GM12878 (cell line): ENCODE data around the gene HERPUD1. TPM values are rescaled to one million over a fixed set of nuclear protein-coding genes. Genes with fewer than 3 reads are reported as not detected.

Source experiments
- ATAC-seq: fragments of 200-7000 bp; cut with Tn5 transposase; 3 replicates; pipeline ENCODE4 v1.9.1; 2020; ENCODE audit warnings: mild to moderate bottlenecking, moderate library complexity
- BruUV-seq: library from RNA; stranded (reverse); fragments of 400-500 nt; replicated peaks from 2 replicates; lab custom pipeline; 2021; lab: Mats Ljungman, UMichigan
- CTCF ChIA-PET: fragments of 300-600 bp; sonication (Branson Sonifier 250); formaldehyde crosslinking; extraction: SDS; loops from one replicate; lab custom pipeline; 2021; ENCODE audit warnings: inconsistent platforms; lab: Yijun Ruan, JAX
- POLR2A ChIA-PET: fragments of 350-600 bp; formaldehyde crosslinking; extraction: SDS; loops from one replicate; lab custom pipeline; 2021; ENCODE audit warnings: inconsistent platforms; lab: Charles Lee
- RAD21 ChIA-PET: fragments of 300-600 bp; sonication (Branson Sonifier 250); formaldehyde crosslinking; loops from one replicate; lab custom pipeline; 2023; ENCODE audit warnings: antibody characterized with exemption; ENCODE audit not compliant: unreplicated experiment; lab: Charles Lee
- SMC1A ChIA-PET: fragments of 300-600 bp; sonication (Branson Sonifier 250); formaldehyde crosslinking; loops from one replicate; lab custom pipeline; 2023; ENCODE audit not compliant: unreplicated experiment, uncharacterized antibody; lab: Charles Lee
- DNase-seq: peaks from one replicate; pipeline ENCODE4 v3.0.0-alpha.2; 2011; ENCODE audit warnings: low read depth, low spot score
- FAIRE-seq: peaks from 3 replicates; lab custom pipeline; 2011; peaks lifted over from hg19 to GRCh38; lab: Jason Lieb, UNC
- H2AFZ ChIP-seq: 2 replicates; pipeline ENCODE4 v1.6.0; 2011; ENCODE audit warnings: low read depth, low read length, control low read depth; ENCODE audit not compliant: control insufficient read depth
- H3K27ac ChIP-seq: 2 replicates; pipeline ENCODE4 v1.5.1; 2011; ENCODE audit warnings: control low read depth; ENCODE audit not compliant: control insufficient read depth, insufficient read depth
- H3K27me3 ChIP-seq, 2 experiments: replicated peaks in 1 of 2; 2 replicates each; pipeline versions ENCODE4 v1.6.0 to v1.6.1; 2011; ENCODE audit warnings: low read length in 1 of 2; ENCODE audit not compliant: control insufficient read depth in 2 of 2, insufficient read depth in 2 of 2
- H3K36me3 ChIP-seq, 2 experiments: 2 replicates each; pipeline ENCODE4 v1.5.1; 2011; ENCODE audit warnings: low read length in 1 of 2; ENCODE audit not compliant: control insufficient read depth in 2 of 2, insufficient read depth in 2 of 2
- H3K4me1 ChIP-seq: 2 replicates; pipeline ENCODE4 v1.6.1; 2011; ENCODE audit warnings: mild to moderate bottlenecking, low read length, moderate library complexity, mixed read lengths; ENCODE audit not compliant: control insufficient read depth, insufficient read depth
- H3K4me2 ChIP-seq: 2 replicates; pipeline ENCODE4 v1.6.0; 2011; ENCODE audit warnings: control low read depth; ENCODE audit not compliant: control insufficient read depth, insufficient read depth
- H3K4me3 ChIP-seq: fragments of 200-600 bp; sonication (generic); 2 replicates; pipeline ENCODE4 v1.5.1; 2016
- H3K79me2 ChIP-seq: 2 replicates; pipeline ENCODE4 v1.6.0; 2011; ENCODE audit warnings: low read length; ENCODE audit not compliant: control insufficient read depth, insufficient read depth
- H3K9ac ChIP-seq: 2 replicates; pipeline ENCODE4 v1.8.0; 2011; ENCODE audit warnings: low read length, control low read depth, mixed read lengths; ENCODE audit not compliant: control insufficient read depth, insufficient read depth
- H3K9me3 ChIP-seq: replicated peaks from 3 replicates; pipeline ENCODE4 v1.5.1; 2011; ENCODE audit warnings: mild to moderate bottlenecking, low read length; ENCODE audit not compliant: control insufficient read depth, insufficient read depth
- H4K20me1 ChIP-seq: 2 replicates; pipeline ENCODE4 v1.6.0; 2011; ENCODE audit not compliant: control insufficient read depth, insufficient read depth
- ATF7 ChIP-seq: fragments of 450-650 bp; IDR thresholded peaks from 2 replicates; pipeline ENCODE4 v1.6.1; 2016; ENCODE audit warnings: low read depth, mild to moderate bottlenecking
- CREM ChIP-seq: IDR thresholded peaks from 2 replicates; pipeline ENCODE4 v1.6.1; 2014; ENCODE audit warnings: antibody characterized with exemption, low read depth
- EZH2 ChIP-seq: IDR thresholded peaks from 2 replicates; pipeline ENCODE4 v1.6.1; 2012; ENCODE audit warnings: low read depth, mild to moderate bottlenecking, control low read depth, inconsistent platforms, low read length, borderline replicate concordance; ENCODE audit not compliant: control insufficient read depth
- HDAC6 ChIP-seq: fragments of 200-600 bp; sonication (generic); IDR thresholded peaks from one replicate; pipeline ENCODE4 v1.8.0; 2017; ENCODE audit warnings: antibody characterized with exemption; ENCODE audit not compliant: unreplicated experiment
- IRF4 ChIP-seq: IDR thresholded peaks from 2 replicates; pipeline ENCODE4 v1.6.1; 2011; ENCODE audit warnings: low read depth, low read length
- KDM1A ChIP-seq: fragments of 200-600 bp; sonication (generic); IDR thresholded peaks from 2 replicates; pipeline ENCODE4 v1.6.1; 2016; ENCODE audit warnings: borderline replicate concordance
- NRF1 ChIP-seq: conservative IDR thresholded peaks from 2 replicates; pipeline ENCODE4 v1.6.1; 2011; ENCODE audit warnings: mild to moderate bottlenecking, low read depth, low read length, improper control_type of control experiment
- PKNOX1 ChIP-seq: fragments of 450-650 bp; IDR thresholded peaks from 2 replicates; pipeline ENCODE4 v1.6.1; 2016; ENCODE audit warnings: mild to moderate bottlenecking
- POU2F2 ChIP-seq: IDR thresholded peaks from 3 replicates; pipeline ENCODE4 v1.6.1; 2011; ENCODE audit warnings: low read depth, mild to moderate bottlenecking, low read length, borderline replicate concordance
- RAD51 ChIP-seq: fragments of 450-650 bp; IDR thresholded peaks from 2 replicates; pipeline ENCODE4 v1.6.1; 2016; ENCODE audit warnings: moderate library complexity, mild to moderate bottlenecking, inconsistent platforms
- SIN3A ChIP-seq: IDR thresholded peaks from 2 replicates; pipeline ENCODE4 v1.6.1; 2012; ENCODE audit warnings: low read depth, low read length, improper control_type of control experiment
- SIX5 ChIP-seq: IDR thresholded peaks from 2 replicates; pipeline ENCODE4 v1.6.1; 2011; ENCODE audit warnings: mild to moderate bottlenecking, low read depth, low read length, moderate library complexity; ENCODE audit not compliant: severe bottlenecking
- STAT3 ChIP-seq: IDR thresholded peaks from 2 replicates; pipeline ENCODE4 v1.6.1; 2011; ENCODE audit warnings: low read depth, low read length, improper control_type of control experiment
- WGBS: methylation state at CpG from one replicate; pipeline ENCODE4 v1.1.6; 2016; ENCODE audit warnings: low lambda C conversion rate; ENCODE audit not compliant: insufficient replicate concordance, insufficient coverage; ENCODE audit errors: missing lambda C conversion rate; 5-methylcytosine and 5-hydroxymethylcytosine counted together
- in situ Hi-C: fragments of 300-500 bp; cut with MboI; formaldehyde crosslinking; loops from 9 replicates; pipeline ENCODE4 v1.14.3; 2018; ENCODE audit warnings: mixed read lengths
- intact Hi-C: fragments of 100-400 bp; cut with micrococcal nuclease; formaldehyde crosslinking; loops from one replicate; pipeline ENCODE4 v1.14.2; 2022; ENCODE audit not compliant: unreplicated experiment
- polyA plus RNA-seq, 11 experiments: library from polyadenylated mRNA; depleted of rRNA in 4 of 11; unstranded in 6 of 11; stranded (reverse) in 5 of 11; fragments of >200 nt; fragmentation: Nextera tagmentation in 4 of 11; fragmentation: Illumina TruSeq in 1 of 11; extraction: Ambion mirVana in 4 of 11; extraction: Trizol in 1 of 11; gene quantifications; 1 replicate in 1 of 11; 2 replicates in 10 of 11; pipeline versions ENCODE4 v1.2.1 to v1.2.3, GENCODE V29; 2011 to 2016; ENCODE audit warnings: inconsistent platforms in 2 of 11, missing spikeins in 2 of 11, low read depth in 1 of 11
- total RNA-seq, 4 experiments: library from RNA; depleted of rRNA in 3 of 4; stranded (reverse); fragments of >200 nt in 3 of 4; fragmentation: Illumina TruSeq in 1 of 4; extraction: Trizol in 1 of 4; gene quantifications; 2 replicates each; pipeline versions ENCODE4 v1.2.1 to v1.2.3, GENCODE V29; 2013 to 2021

The HERPUD1 gene
- total and polyA plus RNA-seq, 10 of the 15 experiments (the other 5 are each of a cell fraction or from before 2014, with no cell fraction given): 32.6 to 212 (median 122) TPM

GRCh38 chr16:56923481-56924091 is 8.4 kb upstream of the HERPUD1 start:
- Histone ChIP-seq H3K4me1 (peaks cover 7% of the 10 kb centered on the region), H3K27me3 (no peaks in the 10 kb centered on the region), H3K9me3 (no peaks in the 10 kb centered on the region), H3K27ac (no peak overlapping the region), H2AFZ (no peak overlapping the region), H3K4me2 (no peak overlapping the region), H3K79me2 (no peaks in the 10 kb centered on the region), H3K4me3 (no peak overlapping the region), H3K36me3 (no peaks in the 10 kb centered on the region), H3K9ac (no peak overlapping the region), H4K20me1 (no peaks in the 10 kb centered on the region)
- WGBS: 90% methylated on average over 9 of the region's 9 CpGs
- ChIA-PET CTCF (interaction anchor here (1.5 kb wide), 1 partner anchor 52 kb away, joined by 4 read pairs; no protein-coding TSS in a partner anchor), POLR2A (interaction anchor here (0.5 kb wide), 1 partner anchor 32 kb away, joined by 10 read pairs; no protein-coding TSS in a partner anchor), RAD21 (no interaction called here), SMC1A (interaction anchor here (4.2 kb wide), 1 partner anchor 21 kb away, joined by 13 read pairs; no protein-coding TSS in a partner anchor)
- in situ Hi-C loops: no loop called here
- FAIRE-seq: peak; percentile 54
- intact Hi-C loops: no loop called here
- no peak for ATAC-seq
- no peak for DNase-seq
- no peak for TF ChIP-seq POU2F2
- no peak for TF ChIP-seq SIN3A
- TF ChIP-seq IRF4: no peak
- TF ChIP-seq EZH2: no peak
- BruUV-seq: no TSS peak

GRCh38 chr16:56927471-56927870 is 4.5 kb upstream of the HERPUD1 start:
- no peaks in the 10 kb centered on the region for H4K20me1 ChIP-seq
- no peak overlapping the region for H3K27ac ChIP-seq
- no TSS peak for BruUV-seq
- SMC1A ChIA-PET: interaction anchor here (0.7 to 4.2 kb wide), 7 partner anchors 10 to 119 kb away, joined by 3 to 17 read pairs (median 4); no protein-coding TSS in a partner anchor
- peaks cover 5% of the 10 kb centered on the region for H3K79me2 ChIP-seq
- intact Hi-C loops (no loop called here), in situ Hi-C loops (no loop called here)
- WGBS: 46% methylated on average over 2 of the region's 2 CpGs
- CTCF ChIA-PET: interaction anchor here (1.2 to 1.8 kb wide), 6 partner anchors 8 to 61 kb away, joined by 3 to 4 read pairs (median 4); no protein-coding TSS in a partner anchor
- H2AFZ ChIP-seq: no peak overlapping the region
- peaks cover 13% of the 10 kb centered on the region for H3K4me1 ChIP-seq
- ATAC-seq: no peak
- no peak overlapping the region for H3K9ac ChIP-seq
- no peak for DNase-seq
- H3K4me3 ChIP-seq: no peak overlapping the region
- no peak for FAIRE-seq
- H3K36me3 ChIP-seq: no peaks in the 10 kb centered on the region
- H3K4me2 ChIP-seq: no peak overlapping the region
- POLR2A ChIA-PET: interaction anchor here (0.7 to 21.1 kb wide), 5 partner anchors 9 to 41 kb away, joined by 3 to 306 read pairs (median 3); no protein-coding TSS in a partner anchor
- H3K27me3 ChIP-seq: no peaks in the 10 kb centered on the region
- TF ChIP-seq ATF7: no peak
- no peak for TF ChIP-seq KDM1A
- TF ChIP-seq PKNOX1: no peak
- TF ChIP-seq NRF1: no peak
- no peak for TF ChIP-seq HDAC6
- no peak for TF ChIP-seq SIX5
- TF ChIP-seq CREM: no peak
- no peak for TF ChIP-seq STAT3
- TF ChIP-seq RAD51: no peak
- H3K9me3 ChIP-seq: no peaks in the 10 kb centered on the region
- RAD21 ChIA-PET: interaction anchor here (1.8 to 2.9 kb wide), 2 partner anchors 16 to 53 kb away, joined by 3 to 9 read pairs; no protein-coding TSS in a partner anchor
